Activated T-cell treated with anti-CD3 and anti-CD28 coated beads, Interleukin-2, amount 50 U/mL, for 24 hours (primary cell): ENCODE data around the gene MED17.
"Not testable (repeated sequence)": the region's sequence is repeated elsewhere in the genome, so short reads cannot be mapped to it uniquely, and the experiment has no call there.

Experiments used
- DNase-seq: peaks from one replicate; pipeline ENCODE4 v3.0.0-alpha.2; 2020
- H3K27ac Mint-ChIP-seq: 2 replicates; pipeline ENCODE4 v1.8.0; 2020; ENCODE audit warnings: mild to moderate bottlenecking, mixed read lengths
- H3K27me3 Mint-ChIP-seq: 2 replicates; pipeline ENCODE4 v1.8.0; 2020; ENCODE audit warnings: mixed read lengths
- H3K36me3 Mint-ChIP-seq: 2 replicates; pipeline ENCODE4 v1.8.0; 2020; ENCODE audit warnings: low read depth, mixed read lengths
- H3K4me1 Mint-ChIP-seq: 2 replicates; pipeline ENCODE4 v1.8.0; 2020; ENCODE audit warnings: low read depth, mixed read lengths
- H3K4me3 Mint-ChIP-seq: 2 replicates; pipeline ENCODE4 v1.8.0; 2020; ENCODE audit warnings: mild to moderate bottlenecking, moderate library complexity, mixed read lengths
- H3K9me3 Mint-ChIP-seq: 2 replicates; pipeline ENCODE4 v1.8.0; 2020; ENCODE audit warnings: mixed read lengths

The MED17 gene

GRCh38 chr11:93746101-93746500, 38.0 kb upstream of the MED17 start:
- Mint-ChIP-seq H3K4me1 (peaks cover 32% of the 10 kb centered on the region), H3K4me3 (no peak overlapping the region), H3K27me3 (no peaks in the 10 kb centered on the region), H3K27ac (no peak overlapping the region), H3K36me3 (peaks cover 44% of the 10 kb centered on the region), H3K9me3 (no peaks in the 10 kb centered on the region)
- no peak for DNase-seq

GRCh38 chr11:93747122-93747521, 37.0 kb upstream of the MED17 start:
- Mint-ChIP-seq H3K27me3 (no peaks in the 10 kb centered on the region), H3K36me3 (peaks cover 38% of the 10 kb centered on the region), H3K4me3 (no peak overlapping the region), H3K27ac (no peak overlapping the region), H3K4me1 (peaks cover 28% of the 10 kb centered on the region), H3K9me3 (no peaks in the 10 kb centered on the region)
- DNase-seq: no peak

- H3K36me3 Mint-ChIP-seq: peaks cover 49% of the 10 kb centered on the region
- H3K27me3 Mint-ChIP-seq: no peaks in the 10 kb centered on the region
- no peaks in the 10 kb centered on the region for H3K9me3 Mint-ChIP-seq
- peaks cover 4% of the 10 kb centered on the region for H3K4me1 Mint-ChIP-seq
- H3K4me3 Mint-ChIP-seq: no peak overlapping the region
- H3K27ac Mint-ChIP-seq: no peak overlapping the region
- no peak for DNase-seq
These were observed 33.1 kb upstream of the MED17 start for GRCh38 chr11:93751001-93751400.

- Mint-ChIP-seq H3K27ac (no peak overlapping the region), H3K4me1 (no peaks in the 10 kb centered on the region), H3K36me3 (peaks cover 63% of the 10 kb centered on the region)
These were observed 30.8 kb upstream of the MED17 start for GRCh38 chr11:93753241-93753640.

GRCh38 chr11:93756748-93757147, 27.3 kb upstream of the MED17 start:
- H3K4me1 Mint-ChIP-seq: no peaks in the 10 kb centered on the region
- no peak for DNase-seq
- H3K4me3 Mint-ChIP-seq: no peak overlapping the region
- peaks cover 81% of the 10 kb centered on the region for H3K36me3 Mint-ChIP-seq
- no peak overlapping the region for H3K27ac Mint-ChIP-seq
- no peaks in the 10 kb centered on the region for H3K9me3 Mint-ChIP-seq
- no peaks in the 10 kb centered on the region for H3K27me3 Mint-ChIP-seq

More at GRCh38 chr11:93753241-93753640, 30.8 kb upstream of the MED17 start:
- Mint-ChIP-seq H3K9me3 (no peaks in the 10 kb centered on the region), H3K27me3 (no peaks in the 10 kb centered on the region), H3K4me3 (no peak overlapping the region)
- no peak for DNase-seq

DNA sequence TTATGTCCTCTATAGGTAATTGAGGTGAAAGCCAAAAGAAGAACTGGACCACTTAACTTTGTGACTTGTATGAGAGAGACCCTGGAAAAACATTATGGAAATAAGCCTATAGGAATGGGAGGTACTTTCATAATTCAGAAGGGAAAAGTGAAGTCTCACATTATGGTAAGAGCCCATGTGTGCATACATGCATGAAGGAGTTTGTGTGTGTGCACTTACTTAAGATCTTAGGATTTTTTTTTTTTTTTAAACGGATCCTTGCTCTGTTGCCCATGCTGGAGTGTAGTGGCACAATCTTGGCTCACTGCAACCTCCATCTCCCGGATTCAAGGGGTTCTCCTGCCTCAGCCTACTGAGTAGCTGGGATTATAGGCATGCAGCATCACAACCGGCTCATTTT, 26.8 kb upstream of the MED17 start:
- H3K36me3 Mint-ChIP-seq: peaks cover 78% of the 10 kb centered on the region
- H3K4me1 Mint-ChIP-seq: no peaks in the 10 kb centered on the region
- no peak for DNase-seq
- no peaks in the 10 kb centered on the region for H3K27me3 Mint-ChIP-seq
- no peaks in the 10 kb centered on the region for H3K9me3 Mint-ChIP-seq
- no peak overlapping the region for H3K27ac Mint-ChIP-seq
- no peak overlapping the region for H3K4me3 Mint-ChIP-seq

GRCh38 chr11:93757924-93758865, 25.9 kb upstream of the MED17 start:
- DNase-seq: no peak
- H3K4me1 Mint-ChIP-seq: no peaks in the 10 kb centered on the region
- H3K4me3 Mint-ChIP-seq: no peak overlapping the region
- H3K36me3 Mint-ChIP-seq: peaks cover 73% of the 10 kb centered on the region
- no peaks in the 10 kb centered on the region for H3K9me3 Mint-ChIP-seq
- H3K27ac Mint-ChIP-seq: no peak overlapping the region
- no peaks in the 10 kb centered on the region for H3K27me3 Mint-ChIP-seq

DNA sequence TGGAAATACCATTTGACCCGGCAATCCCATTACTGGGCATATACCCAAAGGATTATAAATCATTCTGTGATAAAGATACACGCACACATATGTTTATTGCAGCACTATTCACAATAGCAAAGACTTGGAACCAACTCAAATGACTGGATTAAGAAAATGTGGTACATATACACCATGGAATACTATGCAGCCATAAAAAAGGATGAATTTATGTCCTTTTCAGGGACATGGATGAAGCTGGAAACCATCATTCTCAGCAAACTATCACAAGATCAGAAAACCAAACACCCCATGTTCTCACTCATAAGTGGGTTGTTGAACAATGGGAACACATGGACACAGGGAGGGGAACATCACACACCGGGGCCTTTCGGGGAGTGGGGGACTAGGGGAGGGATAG, 25.0 kb upstream of the MED17 start:
- H3K9me3 Mint-ChIP-seq, H3K4me3 Mint-ChIP-seq, H3K27ac Mint-ChIP-seq, DNase-seq, H3K27me3 Mint-ChIP-seq, H3K4me1 Mint-ChIP-seq: not testable (repeated sequence)
- peaks cover 71% of the 10 kb centered on the region for H3K36me3 Mint-ChIP-seq

- no peaks in the 10 kb centered on the region for H3K4me1 Mint-ChIP-seq
These were observed 22.2 kb upstream of the MED17 start for GRCh38 chr11:93761910-93762309.

DNA sequence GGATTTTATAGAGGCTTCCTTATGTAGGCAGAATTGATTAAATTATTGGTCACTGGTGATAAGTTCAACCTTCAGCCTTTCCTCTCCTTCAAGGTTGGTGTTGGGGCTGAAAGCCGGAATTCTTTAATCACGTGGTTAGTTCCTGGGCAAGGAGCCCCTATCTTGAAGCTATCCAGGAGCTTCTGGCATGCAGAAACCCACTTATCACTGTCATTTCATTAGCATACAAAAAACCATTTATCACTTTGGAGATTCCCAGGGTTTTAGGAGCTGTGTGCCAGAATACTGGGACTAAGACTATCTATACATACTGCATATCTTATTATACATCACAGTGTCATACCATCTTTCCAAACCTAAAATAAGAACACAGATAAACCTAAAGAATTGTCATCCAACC, 18.5 kb upstream of the MED17 start:
- H3K4me1 Mint-ChIP-seq: no peaks in the 10 kb centered on the region
- H3K36me3 Mint-ChIP-seq: peaks cover 51% of the 10 kb centered on the region
- no peak overlapping the region for H3K27ac Mint-ChIP-seq

More at GRCh38 chr11:93761910-93762309, 22.2 kb upstream of the MED17 start:
- peaks cover 3% of the 10 kb centered on the region for H3K9me3 Mint-ChIP-seq
- DNase-seq: no peak
- H3K27ac Mint-ChIP-seq: no peak overlapping the region
- no peaks in the 10 kb centered on the region for H3K27me3 Mint-ChIP-seq
- peaks cover 79% of the 10 kb centered on the region for H3K36me3 Mint-ChIP-seq
- H3K4me3 Mint-ChIP-seq: no peak overlapping the region

DNA sequence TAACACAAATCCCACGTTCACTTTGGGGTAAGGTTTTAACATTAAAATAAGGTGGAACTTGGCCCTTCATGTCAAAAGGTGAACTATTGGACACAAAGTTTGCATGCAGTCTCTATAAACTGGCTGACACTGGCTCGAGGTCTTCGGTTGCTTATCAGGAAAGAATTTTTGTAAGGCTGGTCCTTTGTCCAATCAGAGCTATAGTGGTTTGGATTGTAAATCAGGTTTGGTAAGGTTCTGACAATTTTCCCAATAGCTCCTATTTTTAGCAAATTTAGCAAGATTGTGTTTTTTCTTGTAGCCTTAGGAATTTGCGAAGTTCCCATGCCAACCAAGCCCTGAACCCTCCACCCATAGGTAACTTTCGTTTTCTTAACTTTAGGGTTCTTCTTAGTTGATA, 17.6 kb upstream of the MED17 start:
- Mint-ChIP-seq H3K4me3 (no peak overlapping the region), H3K27ac (no peak overlapping the region), H3K36me3 (peaks cover 42% of the 10 kb centered on the region), H3K9me3 (peaks cover 5% of the 10 kb centered on the region), H3K4me1 (no peaks in the 10 kb centered on the region), H3K27me3 (no peaks in the 10 kb centered on the region)
- no peak for DNase-seq

More for the DNA sequence above, 18.5 kb upstream of the MED17 start:
- Mint-ChIP-seq H3K4me3 (no peak overlapping the region), H3K9me3 (peaks cover 5% of the 10 kb centered on the region), H3K27me3 (no peaks in the 10 kb centered on the region)
- no peak for DNase-seq

- Mint-ChIP-seq H3K4me3 (no peak overlapping the region), H3K36me3 (peaks cover 45% of the 10 kb centered on the region), H3K4me1 (no peaks in the 10 kb centered on the region), H3K27me3 (no peaks in the 10 kb centered on the region), H3K27ac (no peak overlapping the region), H3K9me3 (peaks cover 5% of the 10 kb centered on the region)
- DNase-seq: no peak
These were observed 17.1 kb upstream of the MED17 start for GRCh38 chr11:93767018-93767417.

DNA sequence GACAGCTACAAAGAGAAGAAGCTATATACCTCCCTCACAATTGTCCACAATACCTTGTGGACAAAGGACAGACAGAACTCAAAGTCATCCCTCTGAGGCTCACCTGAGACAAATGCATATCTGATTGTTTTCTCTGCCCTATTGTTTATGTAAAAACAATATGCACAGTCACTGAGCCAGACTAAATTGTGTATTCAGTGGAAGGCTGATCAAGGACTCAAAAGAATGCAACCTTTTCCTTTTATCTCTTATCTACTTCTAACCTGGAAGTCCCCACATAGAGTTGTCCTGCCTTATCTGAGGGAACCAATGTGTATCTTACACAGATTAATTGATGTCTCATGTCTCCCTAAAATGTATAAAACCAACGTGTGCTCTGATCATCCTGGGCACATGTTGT, 13.9 kb upstream of the MED17 start:
- no peaks in the 10 kb centered on the region for H3K4me1 Mint-ChIP-seq
- peaks cover 5% of the 10 kb centered on the region for H3K9me3 Mint-ChIP-seq
- no peak overlapping the region for H3K4me3 Mint-ChIP-seq
- DNase-seq: no peak
- H3K27me3 Mint-ChIP-seq: no peaks in the 10 kb centered on the region
- no peak overlapping the region for H3K27ac Mint-ChIP-seq
- peaks cover 23% of the 10 kb centered on the region for H3K36me3 Mint-ChIP-seq

DNA sequence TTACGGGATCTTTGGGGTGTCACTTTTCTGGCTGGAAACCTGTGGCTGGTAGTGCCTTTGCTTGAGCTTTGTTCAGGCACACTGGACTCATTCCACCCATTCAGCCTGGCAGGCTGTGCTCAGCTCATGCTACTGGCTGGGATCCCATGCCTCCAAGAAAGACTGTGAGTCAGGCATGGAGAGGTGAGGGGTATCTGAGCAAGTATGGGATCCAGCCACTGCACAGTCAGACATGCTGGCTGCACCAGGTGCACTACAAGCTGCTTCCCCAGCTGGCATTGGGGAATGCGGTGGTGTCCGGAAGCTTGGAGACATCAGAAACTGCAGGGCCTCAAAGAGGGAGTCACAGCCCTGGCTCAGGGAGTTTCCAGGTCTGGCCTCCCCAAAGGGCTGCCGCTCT, 12.0 kb upstream of the MED17 start:
- H3K9me3 Mint-ChIP-seq: no peaks in the 10 kb centered on the region
- peaks cover 5% of the 10 kb centered on the region for H3K36me3 Mint-ChIP-seq
- no peaks in the 10 kb centered on the region for H3K27me3 Mint-ChIP-seq
- no peak for DNase-seq
- H3K4me1 Mint-ChIP-seq: no peaks in the 10 kb centered on the region
- no peak overlapping the region for H3K27ac Mint-ChIP-seq
- H3K4me3 Mint-ChIP-seq: no peak overlapping the region

DNA sequence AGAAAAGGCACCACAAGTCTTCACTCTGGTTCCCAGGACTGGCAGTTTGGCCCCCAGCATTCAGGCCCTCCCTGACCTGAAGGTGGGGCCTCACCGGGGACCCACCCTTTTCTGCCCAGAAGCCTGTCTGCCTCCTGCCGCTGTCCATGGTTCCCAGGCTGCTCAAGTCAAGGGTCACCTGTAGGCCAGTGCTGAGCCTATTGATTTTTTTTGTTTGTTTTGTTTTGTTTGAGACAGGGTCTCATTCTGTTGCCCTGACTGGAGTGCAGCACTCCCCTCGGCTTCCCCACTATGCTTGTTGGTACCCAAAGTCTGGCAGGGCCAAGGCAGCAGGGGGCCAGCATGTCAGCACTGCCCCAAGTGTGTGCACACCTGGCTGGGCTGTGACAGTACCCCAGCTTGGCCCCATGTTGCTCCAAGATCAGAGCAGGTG, 11.0 kb upstream of the MED17 start:
- Mint-ChIP-seq H3K27ac (no peak overlapping the region), H3K36me3 (peaks cover 3% of the 10 kb centered on the region), H3K9me3 (no peaks in the 10 kb centered on the region), H3K4me1 (no peaks in the 10 kb centered on the region), H3K4me3 (no peak overlapping the region), H3K27me3 (no peaks in the 10 kb centered on the region)
- no peak for DNase-seq
